ENCODE results near the gene ABCB10.

DNA sequence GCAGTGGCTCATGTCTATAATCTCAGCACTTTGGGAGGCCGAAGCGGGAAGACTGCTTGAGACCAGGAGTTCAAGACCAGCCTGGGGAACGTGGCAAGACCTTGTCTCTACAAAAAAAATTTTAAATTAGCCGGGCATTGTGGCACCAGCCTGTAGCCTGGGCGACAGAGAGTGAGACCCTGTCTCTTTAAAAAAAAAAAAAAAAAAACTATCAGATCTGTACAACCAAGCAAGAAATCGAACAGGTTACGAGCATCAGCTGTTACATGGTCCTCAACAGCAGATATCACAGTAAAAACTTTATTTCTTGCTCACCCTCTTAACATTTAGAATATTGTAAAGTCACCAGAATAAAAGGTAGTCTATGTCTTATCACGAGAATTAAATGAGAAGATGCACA lies 51.9 kb downstream of the ABCB10 start:
- TF ChIP-seq YY1 (IDR thresholded peaks at IDR 0.05; ENCODE audit: insufficient read depth, insufficient read length): no peak
- no peak for TF ChIP-seq ZNF274 (IDR thresholded peaks at IDR 0.05; ENCODE audit: low read depth, low read length)
- no peak for TF ChIP-seq SUZ12 (IDR thresholded peaks at IDR 0.05; ENCODE audit: extremely low read depth, insufficient read depth, insufficient read length)
